ENCODE data around the gene UQCRC1. TPM values are rescaled to one million over a fixed set of nuclear protein-coding genes. Genes with fewer than 3 reads are reported as not detected.

The UQCRC1 gene
- total and polyA plus RNA-seq, 2 experiments from 2014 or later: 308 to 405 TPM

DNA sequence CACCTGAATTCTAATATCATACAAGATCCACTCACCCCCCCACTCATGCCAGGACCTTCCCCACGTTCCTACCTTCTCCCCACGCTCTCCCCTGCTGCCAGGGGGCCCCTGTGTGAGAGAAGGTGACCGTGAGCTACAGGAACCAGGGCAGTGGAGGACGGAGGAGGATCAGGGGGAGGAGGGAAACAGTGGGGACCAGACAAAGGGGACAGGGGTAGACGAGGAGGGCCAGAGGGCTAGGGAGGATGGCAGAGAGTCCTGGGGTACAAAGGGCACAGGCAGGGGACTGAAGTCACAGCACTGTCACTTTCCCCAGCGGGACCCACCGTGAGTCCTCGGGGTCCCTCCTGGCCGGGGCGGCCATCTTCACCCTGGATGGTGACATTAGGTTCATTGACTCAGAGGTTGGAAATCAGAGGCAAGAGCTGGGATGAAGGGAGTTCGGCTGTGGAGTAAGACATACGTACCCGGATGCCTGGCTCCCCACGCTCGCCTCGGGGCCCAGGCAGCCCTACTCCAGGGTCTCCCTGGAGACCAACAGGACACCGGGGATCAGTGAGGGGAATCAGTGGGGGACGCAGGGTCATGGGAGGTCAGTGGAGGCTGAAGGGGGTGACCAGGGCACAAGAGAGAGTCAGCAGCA, 39.5 kb downstream of the UQCRC1 start:
- 92% methylated on average over 16 of the region's 18 CpGs for WGBS (ENCODE audit: low lambda C conversion rate, missing lambda C conversion rate)
- Histone ChIP-seq H2AFZ (no peak overlapping the region), H3K36me3 (replicated peaks; ENCODE audit: insufficient read depth, low read depth) (no peaks in the 10 kb centered on the region)

DNA sequence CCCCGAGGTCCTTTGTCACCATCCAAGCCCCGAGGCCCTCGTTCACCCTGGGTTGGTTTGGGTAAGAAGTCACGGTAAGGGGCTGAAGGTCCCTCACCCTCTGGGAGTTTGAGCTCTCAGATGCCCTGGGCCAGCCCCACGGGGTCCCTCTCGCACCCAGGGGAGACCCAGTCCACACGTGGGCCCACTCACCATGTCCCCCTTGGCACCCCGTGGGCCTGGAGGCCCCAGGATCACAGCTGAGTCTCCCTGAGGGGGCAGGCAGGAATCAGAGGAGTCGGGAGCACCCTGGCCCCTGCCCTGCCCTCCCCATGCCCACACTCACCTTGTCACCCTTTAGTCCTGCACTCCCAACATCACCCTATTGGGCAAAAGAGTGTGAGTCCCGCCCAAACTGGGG, 40.0 kb downstream of the UQCRC1 start:
- H3K79me2 ChIP-seq: no peaks in the 10 kb centered on the region
- H2AFZ ChIP-seq: no peak overlapping the region
- 95% methylated on average over 10 of the region's 10 CpGs for whole genome bisulfite sequencing (ENCODE audit: low lambda C conversion rate, missing lambda C conversion rate)
- H3K4me1 ChIP-seq (ENCODE audit: insufficient read depth): no peaks in the 10 kb centered on the region
- no peak for DNase-seq (ENCODE audit: low spot score)
- no peaks in the 10 kb centered on the region for H3K9me2 ChIP-seq (replicated peaks; ENCODE audit: insufficient read depth)
- H3K4me2 ChIP-seq: no peak overlapping the region
- H3K9me3 ChIP-seq (ENCODE audit: low read depth): no peaks in the 10 kb centered on the region
- no peak overlapping the region for H3K4me3 ChIP-seq
- TF ChIP-seq EZH2phosphoT487 (IDR thresholded peaks at IDR 0.05; ENCODE audit: low read depth, severe bottlenecking, unreplicated experiment) (no peak), EZH2 (IDR thresholded peaks at IDR 0.05; ENCODE audit: borderline replicate concordance) (no peak)
- TF ChIP-seq, protein P1, sequence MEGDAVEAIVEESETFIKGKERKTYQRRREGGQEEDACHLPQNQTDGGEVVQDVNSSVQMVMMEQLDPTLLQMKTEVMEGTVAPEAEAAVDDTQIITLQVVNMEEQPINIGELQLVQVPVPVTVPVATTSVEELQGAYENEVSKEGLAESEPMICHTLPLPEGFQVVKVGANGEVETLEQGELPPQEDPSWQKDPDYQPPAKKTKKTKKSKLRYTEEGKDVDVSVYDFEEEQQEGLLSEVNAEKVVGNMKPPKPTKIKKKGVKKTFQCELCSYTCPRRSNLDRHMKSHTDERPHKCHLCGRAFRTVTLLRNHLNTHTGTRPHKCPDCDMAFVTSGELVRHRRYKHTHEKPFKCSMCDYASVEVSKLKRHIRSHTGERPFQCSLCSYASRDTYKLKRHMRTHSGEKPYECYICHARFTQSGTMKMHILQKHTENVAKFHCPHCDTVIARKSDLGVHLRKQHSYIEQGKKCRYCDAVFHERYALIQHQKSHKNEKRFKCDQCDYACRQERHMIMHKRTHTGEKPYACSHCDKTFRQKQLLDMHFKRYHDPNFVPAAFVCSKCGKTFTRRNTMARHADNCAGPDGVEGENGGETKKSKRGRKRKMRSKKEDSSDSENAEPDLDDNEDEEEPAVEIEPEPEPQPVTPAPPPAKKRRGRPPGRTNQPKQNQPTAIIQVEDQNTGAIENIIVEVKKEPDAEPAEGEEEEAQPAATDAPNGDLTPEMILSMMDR (IDR thresholded peaks at IDR 0.05; ENCODE audit: poor library complexity): no peak
- no peak overlapping the region for H3K27ac ChIP-seq
- no peaks in the 10 kb centered on the region for H4K20me1 ChIP-seq (ENCODE audit: insufficient read depth, poor library complexity, severe bottlenecking)
- H3K36me3 ChIP-seq (replicated peaks; ENCODE audit: insufficient read depth, low read depth): no peaks in the 10 kb centered on the region
- H3K27me3 ChIP-seq: no peaks in the 10 kb centered on the region

More for the DNA sequence above, 39.5 kb downstream of the UQCRC1 start:
- Histone ChIP-seq H3K9me2 (replicated peaks; ENCODE audit: insufficient read depth) (no peaks in the 10 kb centered on the region), H3K4me3 (no peak overlapping the region), H3K27me3 (no peaks in the 10 kb centered on the region), H3K4me2 (no peak overlapping the region), H4K20me1 (ENCODE audit: insufficient read depth, poor library complexity, severe bottlenecking) (no peaks in the 10 kb centered on the region), H3K79me2 (no peaks in the 10 kb centered on the region), H3K4me1 (ENCODE audit: insufficient read depth) (no peaks in the 10 kb centered on the region), H3K9me3 (ENCODE audit: low read depth) (no peaks in the 10 kb centered on the region), H3K27ac (no peak overlapping the region)
- no peak for DNase-seq (ENCODE audit: low spot score)
- TF ChIP-seq EZH2 (IDR thresholded peaks at IDR 0.05; ENCODE audit: borderline replicate concordance) (no peak), EZH2phosphoT487 (IDR thresholded peaks at IDR 0.05; ENCODE audit: low read depth, severe bottlenecking, unreplicated experiment) (no peak)
- TF ChIP-seq, protein P1 (IDR thresholded peaks at IDR 0.05; ENCODE audit: poor library complexity): no peak

DNA sequence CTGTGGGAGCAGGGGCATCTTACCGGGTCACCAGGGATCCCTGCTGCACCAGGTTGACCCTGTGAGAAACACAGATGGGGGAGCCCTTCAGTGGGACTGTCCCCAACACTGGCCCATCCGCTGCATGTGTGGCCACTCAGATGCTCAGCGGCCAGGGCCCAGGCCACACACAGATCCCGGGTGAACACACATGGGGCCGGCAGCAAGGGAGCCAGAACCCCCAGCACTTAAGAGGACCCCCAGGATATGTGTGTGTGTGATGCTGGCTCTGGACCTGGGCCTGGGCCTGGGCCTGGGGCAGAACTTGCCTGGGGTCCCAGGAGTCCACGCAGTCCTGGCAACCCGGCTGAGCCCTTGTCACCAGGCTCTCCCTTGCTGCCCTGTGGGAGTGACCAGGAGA, 41.0 kb downstream of the UQCRC1 start:
- TF ChIP-seq EZH2phosphoT487 (IDR thresholded peaks at IDR 0.05; ENCODE audit: low read depth, severe bottlenecking, unreplicated experiment) (no peak), EZH2 (IDR thresholded peaks at IDR 0.05; ENCODE audit: borderline replicate concordance) (no peak)
- TF ChIP-seq, protein P1 (IDR thresholded peaks at IDR 0.05; ENCODE audit: poor library complexity): no peak
- H4K20me1 ChIP-seq (ENCODE audit: insufficient read depth, poor library complexity, severe bottlenecking): no peaks in the 10 kb centered on the region
- no peaks in the 10 kb centered on the region for H3K9me3 ChIP-seq (ENCODE audit: low read depth)
- no peaks in the 10 kb centered on the region for H3K27me3 ChIP-seq
- no peaks in the 10 kb centered on the region for H3K9me2 ChIP-seq (replicated peaks; ENCODE audit: insufficient read depth)
- H3K4me3 ChIP-seq: no peak overlapping the region
- no peaks in the 10 kb centered on the region for H3K4me1 ChIP-seq (ENCODE audit: insufficient read depth)
- H3K27ac ChIP-seq: no peak overlapping the region
- no peaks in the 10 kb centered on the region for H3K79me2 ChIP-seq
- no peak overlapping the region for H3K4me2 ChIP-seq
- DNase-seq (ENCODE audit: low spot score): no peak
- no peak overlapping the region for H2AFZ ChIP-seq
- no peaks in the 10 kb centered on the region for H3K36me3 ChIP-seq (replicated peaks; ENCODE audit: insufficient read depth, low read depth)
- WGBS (ENCODE audit: low lambda C conversion rate, missing lambda C conversion rate): 95% methylated on average over 7 of the region's 7 CpGs
